GM12872 (cell line): ENCODE data around the gene MYL12B.

Experiments
- CTCF ChIP-seq: IDR thresholded peaks from 3 replicates; pipeline ENCODE4 v1.5.1; 2011; ENCODE audit warnings: low read depth, mild to moderate bottlenecking, low read length, moderate library complexity; ENCODE audit not compliant: insufficient read depth

Gene MYL12B

DNA sequence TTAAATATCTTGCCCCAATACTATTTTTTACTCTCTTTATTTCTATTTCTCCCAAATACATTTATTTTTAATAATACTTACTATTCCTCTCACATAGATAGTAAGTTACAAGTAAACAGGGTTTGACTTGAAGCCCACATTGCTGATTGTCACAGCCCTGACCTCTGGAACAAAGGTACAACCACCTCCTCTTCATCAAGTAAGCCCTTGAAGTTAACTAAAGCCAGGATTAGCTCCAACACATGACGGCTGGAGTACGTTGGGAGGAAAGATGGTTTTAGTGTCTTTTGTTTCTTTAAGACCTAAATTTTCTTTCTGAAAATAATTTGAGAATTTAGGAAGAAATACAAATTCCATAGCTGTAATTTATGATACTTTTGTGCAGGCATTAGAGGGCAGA, 43.1 kb upstream of the MYL12B start:
- no peak for TF ChIP-seq CTCF

DNA sequence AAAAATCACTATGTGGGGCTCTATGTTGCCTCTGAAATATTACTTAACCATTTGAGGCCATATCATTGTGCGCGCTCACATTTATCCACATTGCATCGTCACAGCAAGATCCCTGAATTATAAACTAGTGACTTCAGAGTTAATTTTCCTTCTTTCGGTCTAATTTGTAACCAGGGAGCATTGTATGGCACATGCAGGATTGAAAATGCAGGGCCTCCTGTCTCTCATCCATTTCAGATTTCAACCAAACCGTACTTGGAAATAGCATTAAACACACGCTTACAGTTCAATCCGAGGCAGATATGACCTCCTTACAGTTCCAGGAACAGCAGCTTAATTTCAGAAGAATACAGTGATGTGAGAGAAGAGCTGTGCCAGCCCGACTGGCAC, 42.7 kb upstream of the MYL12B start:
- no peak for TF ChIP-seq CTCF

DNA sequence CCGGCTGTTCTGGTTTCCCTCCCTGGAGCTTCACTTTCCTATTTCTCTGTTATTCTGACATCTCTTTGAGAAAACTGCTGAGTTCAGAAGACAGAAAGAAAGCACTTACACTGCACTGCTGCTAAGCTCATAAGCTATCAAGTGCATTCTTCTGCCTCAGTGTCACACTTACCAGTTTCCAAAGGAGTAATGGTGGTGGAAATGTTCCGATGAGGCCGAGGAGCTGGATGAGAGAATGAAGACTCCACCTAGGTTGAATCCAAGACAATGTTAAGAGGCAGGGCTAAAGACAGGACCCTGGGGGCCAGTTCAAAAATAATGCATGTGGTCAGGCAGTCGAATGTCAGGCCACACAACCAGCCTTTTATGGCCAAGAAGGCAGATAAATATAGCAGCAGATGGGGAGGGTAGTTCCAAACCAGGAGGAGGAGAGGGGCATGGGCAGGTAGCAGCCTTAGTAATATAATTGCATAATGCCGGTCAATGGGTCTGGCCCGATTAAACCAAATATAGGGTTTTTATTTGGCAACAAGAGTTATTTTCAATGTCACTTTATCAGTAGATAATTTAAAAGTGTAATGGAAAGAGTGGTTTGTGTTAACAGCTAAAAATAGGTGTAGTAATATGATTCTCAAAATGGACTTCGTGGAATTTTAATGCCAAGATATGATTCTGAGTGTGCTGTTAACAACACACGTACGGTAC, 42.1 kb upstream of the MYL12B start, which contains the start of gene MYOM1:
Gene MYOM1, minus strand, starts transcription at position 338 of the 705 bp plus-strand sequence. CDS start 4,745 bp downstream, outside the sequence.
- TF ChIP-seq CTCF = no peak

DNA sequence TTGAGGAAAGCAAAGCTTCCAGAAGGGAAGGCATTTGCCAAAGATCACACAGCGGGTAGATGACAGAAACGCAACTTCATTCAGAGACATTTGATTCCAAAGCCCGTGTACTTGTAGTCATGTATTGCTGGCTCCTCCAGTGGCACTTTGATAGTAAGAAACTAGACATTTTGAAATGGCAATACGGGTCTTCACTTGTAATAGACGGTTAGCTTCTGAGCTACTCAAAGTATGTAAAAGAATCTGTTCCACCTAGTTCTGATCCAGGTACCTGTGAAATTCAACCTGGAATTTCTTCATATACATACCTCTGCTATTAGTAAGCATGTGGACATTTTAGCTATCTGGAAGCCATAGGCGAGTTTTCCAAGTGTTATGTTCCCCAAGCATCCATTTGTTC, 40.4 kb upstream of the MYL12B start:
- TF ChIP-seq CTCF = no peak

DNA sequence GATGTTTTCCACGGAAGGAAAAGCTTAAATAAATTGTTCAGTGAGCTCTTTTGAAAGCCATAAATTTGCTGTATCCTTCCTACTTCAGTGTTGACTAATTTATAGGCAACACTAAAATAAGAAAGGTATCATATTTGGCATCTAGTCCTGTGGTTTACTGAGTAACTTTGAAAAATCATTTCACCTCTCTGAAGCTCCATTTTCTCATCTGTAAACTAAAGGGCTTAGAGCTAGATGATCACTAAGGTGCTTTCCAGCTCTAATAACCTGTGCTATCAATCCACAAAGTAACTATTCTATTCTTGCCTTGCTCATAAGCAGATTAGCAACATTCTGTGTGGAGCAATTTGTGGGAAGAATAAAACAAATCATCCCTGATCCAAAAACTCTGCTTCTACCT, 38.6 kb upstream of the MYL12B start:
- no peak for TF ChIP-seq CTCF

- no peak for TF ChIP-seq CTCF
Measured at GRCh38 chr18:3224223-3224622, 37.7 kb upstream of the MYL12B start.

GRCh38 chr18:3225588-3225987, 36.3 kb upstream of the MYL12B start:
- no peak for TF ChIP-seq CTCF
